GM19023 (cell line): ENCODE data around the gene EIF2B5.

Experiments
- ATAC-seq: cut with Tn5 transposase; IDR thresholded peaks from one replicate; pipeline ENCODE4 v1.9.1; 2021; ENCODE audit warnings: mild to moderate bottlenecking, moderate library complexity; ENCODE audit not compliant: unreplicated experiment

EIF2B5 gene

GRCh38 chr3:184172681-184173373, 37.7 kb downstream of the EIF2B5 start:
- ATAC-seq, result no peak

DNA sequence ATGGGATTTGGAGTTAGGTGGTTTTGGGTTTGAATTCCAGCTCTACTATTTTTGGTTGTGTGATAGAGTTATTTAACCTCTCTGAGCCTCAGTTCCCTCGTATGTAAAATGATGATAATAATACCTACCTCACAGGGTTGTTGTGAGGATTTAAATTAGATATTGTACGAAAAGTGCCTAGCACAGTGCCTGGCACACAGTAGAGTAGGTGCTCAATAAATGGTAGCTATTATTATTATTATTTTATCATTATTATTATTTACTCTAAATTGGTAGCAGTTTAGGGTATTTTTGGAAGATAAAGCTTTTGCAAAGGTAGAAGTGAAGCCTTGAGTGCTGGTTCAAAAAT, 38.2 kb downstream of the EIF2B5 start:
- no peak for ATAC-seq

DNA sequence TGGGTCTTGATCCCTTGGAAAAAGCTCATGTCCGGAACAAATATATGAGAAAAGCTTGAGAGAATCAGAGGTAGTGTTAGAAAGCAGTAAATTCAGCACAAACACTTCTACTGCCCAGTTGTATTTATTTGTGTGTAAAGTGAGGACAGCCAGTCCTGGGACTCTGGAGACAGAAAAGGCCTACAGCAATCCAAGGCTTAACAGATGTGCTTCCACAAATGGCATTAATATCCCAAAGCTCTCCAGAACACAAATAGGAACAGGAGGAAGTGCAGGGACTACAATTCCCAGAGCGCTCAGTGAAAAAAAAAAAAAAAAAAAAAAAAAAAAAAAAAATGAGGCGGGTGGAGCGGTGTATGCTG, 39.1 kb downstream of the EIF2B5 start:
- no peak for ATAC-seq

GRCh38 chr3:184174646-184175492, 39.7 kb downstream of the EIF2B5 start, which contains the start of gene AP2M1:
Gene AP2M1, plus strand, starts transcription at chr3:184174855. Its CDS starts 2,139 bp downstream, at chr3:184176994.
- ATAC-seq, result peak; percentile 97

GRCh38 chr3:184175506-184175905, 40.3 kb downstream of the EIF2B5 start:
- ATAC-seq, result no peak

DNA sequence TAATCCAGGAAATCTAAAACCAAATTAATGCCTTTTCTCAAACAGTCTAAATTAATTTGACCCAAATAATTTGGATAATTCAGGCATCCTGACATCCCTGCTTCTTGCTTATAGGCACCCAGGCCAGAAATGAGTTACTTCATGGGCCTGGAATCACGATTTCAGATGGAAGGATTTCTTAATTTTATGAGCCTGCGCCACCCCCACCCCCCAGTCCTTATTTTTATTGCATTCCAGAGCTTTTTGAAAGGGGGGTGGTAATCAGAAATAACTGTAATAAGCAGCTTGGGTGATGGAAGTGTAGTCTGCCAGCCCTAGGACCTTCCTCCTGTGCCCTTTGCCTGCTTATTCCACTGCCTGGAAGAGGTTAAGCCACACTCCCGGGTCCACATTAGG, 40.8 kb downstream of the EIF2B5 start:
- no peak for ATAC-seq

- ATAC-seq, result no peak
Observed at GRCh38 chr3:184176377-184177330, 41.5 kb downstream of the EIF2B5 start.

GRCh38 chr3:184177331-184177731, 42.2 kb downstream of the EIF2B5 start:
- no peak for ATAC-seq

DNA sequence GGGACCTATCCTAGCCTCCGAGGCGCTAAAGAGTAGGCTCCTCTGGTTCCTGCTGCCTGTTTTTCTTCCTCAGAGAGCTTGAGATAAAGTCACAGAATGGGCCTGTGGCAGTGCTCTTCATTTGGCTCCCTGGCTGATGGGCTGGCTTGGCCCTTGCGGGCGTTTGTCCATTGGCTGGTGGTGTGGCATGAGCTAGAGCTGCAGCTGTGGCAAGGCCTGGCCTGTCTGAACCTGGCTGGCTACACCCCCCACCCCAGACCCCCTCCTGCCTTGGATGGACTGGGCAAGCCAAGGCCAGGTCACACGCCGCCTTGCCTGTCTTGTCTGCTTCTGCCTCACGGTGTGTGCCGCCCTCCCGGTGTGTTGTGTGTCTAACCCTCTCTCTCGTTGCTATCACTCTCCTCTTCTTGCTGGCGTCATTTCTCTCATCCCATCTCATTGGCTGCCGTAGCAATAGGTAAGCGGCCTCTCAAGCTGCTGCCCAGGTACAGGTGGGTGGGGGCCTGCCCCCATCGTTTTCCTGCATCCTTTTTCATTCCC, 42.7 kb downstream of the EIF2B5 start:
- ATAC-seq, result no peak

DNA sequence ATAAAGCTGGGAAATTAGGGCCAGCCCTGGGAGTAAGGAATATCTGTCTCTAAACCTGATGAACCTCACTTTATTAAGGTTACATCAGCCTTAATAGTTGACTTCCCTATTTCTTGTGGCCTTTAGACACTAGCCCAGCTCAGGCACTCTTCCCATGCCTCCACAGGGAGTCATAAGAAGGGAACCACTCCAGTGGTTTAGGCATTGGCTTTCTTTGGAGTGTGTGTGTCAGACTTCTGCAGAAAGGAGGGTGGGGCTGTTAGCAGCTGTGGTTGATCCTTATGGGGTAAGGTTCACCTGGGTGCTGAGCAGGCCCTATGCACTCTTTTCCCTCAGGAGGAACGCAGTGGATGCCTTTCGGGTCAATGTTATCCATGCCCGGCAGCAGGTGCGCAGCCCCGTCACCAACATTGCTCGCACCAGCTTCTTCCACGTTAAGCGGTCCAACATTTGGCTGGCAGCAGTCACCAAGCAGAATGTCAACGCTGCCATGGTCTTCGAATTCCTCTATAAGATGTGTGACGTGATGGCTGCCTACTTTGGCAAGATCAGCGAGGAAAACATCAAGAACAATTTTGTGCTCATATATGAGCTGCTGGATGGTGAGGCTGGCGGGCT, 43.5 kb downstream of the EIF2B5 start:
- no peak for ATAC-seq

DNA sequence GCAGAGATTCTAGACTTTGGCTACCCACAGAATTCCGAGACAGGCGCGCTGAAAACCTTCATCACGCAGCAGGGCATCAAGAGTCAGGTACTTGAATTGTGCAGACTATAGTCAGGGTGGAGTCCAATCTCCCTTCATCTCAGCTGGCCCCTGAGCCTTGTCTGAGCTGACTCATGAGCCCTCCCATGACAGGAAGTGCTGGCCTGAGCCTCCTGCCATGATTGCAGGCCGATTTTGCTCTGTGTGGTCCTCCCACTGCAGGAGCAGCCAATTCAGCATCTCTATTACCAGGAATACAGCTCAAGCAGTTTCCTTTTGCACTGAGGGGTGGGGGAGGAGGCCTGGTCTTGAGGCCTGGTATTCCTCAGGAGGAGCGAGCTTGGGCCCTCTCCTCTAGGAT, 45.0 kb downstream of the EIF2B5 start:
- ATAC-seq, result no peak

DNA sequence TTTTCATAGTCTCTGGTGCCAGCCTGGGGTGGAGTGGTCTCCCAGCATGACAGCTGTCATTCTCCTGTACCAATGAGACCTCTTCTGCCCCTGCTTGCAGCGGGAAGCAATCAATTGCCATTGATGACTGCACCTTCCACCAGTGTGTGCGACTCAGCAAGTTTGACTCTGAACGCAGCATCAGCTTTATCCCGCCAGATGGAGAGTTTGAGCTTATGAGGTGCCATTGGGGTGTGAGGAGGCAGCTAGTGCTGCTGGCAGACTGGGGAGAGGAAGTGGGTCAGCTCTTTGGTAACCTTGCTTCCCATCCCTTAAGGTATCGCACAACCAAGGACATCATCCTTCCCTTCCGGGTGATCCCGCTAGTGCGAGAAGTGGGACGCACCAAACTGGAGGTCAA, 46.4 kb downstream of the EIF2B5 start:
- ATAC-seq, result no peak

GRCh38 chr3:184183679-184184078, 48.5 kb downstream of the EIF2B5 start:
- ATAC-seq, result no peak

DNA sequence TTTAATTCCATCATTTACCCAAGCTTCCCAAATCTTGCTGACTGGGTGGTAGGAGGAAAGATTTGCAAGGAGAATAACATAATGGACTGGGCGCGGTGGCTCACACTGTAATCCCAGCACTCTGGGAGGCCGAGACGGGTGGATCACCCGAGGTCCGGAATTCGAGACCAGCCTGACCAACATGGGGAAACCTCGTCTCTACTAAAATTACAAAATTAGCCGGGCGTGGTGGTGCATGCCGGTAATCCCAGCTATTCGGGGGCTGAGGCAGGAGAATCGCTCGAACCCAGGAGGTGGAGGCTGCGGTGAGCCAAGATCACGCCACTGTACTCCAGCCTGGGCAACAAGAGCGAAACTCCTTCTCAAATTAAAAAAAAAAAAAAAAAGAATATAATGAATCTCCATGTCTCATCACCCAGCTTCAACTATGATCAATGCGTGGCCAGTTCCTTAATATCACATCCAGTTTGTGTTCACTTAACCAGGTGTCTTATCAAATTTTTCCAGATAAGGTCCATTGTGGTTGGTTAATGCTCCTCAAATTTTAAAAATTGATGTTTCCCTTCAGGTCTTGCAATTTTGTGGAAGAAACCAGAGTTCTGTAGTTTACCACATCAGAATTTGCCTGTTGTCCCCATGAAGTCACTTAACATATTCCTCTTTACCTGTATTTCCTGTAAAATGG, 49.5 kb downstream of the EIF2B5 start:
- ATAC-seq, result no peak

- peak; percentile 92 for ATAC-seq
Observed at GRCh38 chr3:184185461-184186183, 50.5 kb downstream of the EIF2B5 start.

- peak; percentile 39 for ATAC-seq
Observed at GRCh38 chr3:184186184-184186901, 51.2 kb downstream of the EIF2B5 start, which contains the start of gene ABCF3. Gene ABCF3, plus strand, starts transcription at chr3:184186199. Its CDS starts 9 bp downstream, at chr3:184186208.

DNA sequence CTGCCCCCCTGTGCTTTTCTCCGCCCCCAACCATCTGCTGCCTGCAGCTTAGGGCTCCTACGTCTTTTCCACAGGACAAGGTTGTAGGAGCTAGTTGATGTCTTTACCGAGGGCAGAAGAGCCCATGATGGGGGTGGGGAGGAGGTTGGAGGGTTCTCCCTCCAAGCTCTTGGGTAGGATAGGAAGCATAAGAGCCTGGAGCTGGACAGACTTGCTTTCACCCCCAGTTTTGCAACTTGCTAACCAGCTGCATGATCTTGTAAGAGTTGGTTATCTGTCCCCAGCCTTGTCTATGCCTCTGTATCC, 51.7 kb downstream of the EIF2B5 start:
- ATAC-seq, result no peak

- no peak for ATAC-seq
Observed at GRCh38 chr3:184188080-184188479, 52.9 kb downstream of the EIF2B5 start.

- no peak for ATAC-seq
Observed at GRCh38 chr3:184189421-184189820, 54.3 kb downstream of the EIF2B5 start.
